ENCODE results near the gene NUP188.

NUP188 gene

GRCh38 chr9:129011761-129012181 is 64.3 kb downstream of the NUP188 start:
- Histone ChIP-seq H3K4me1 (ENCODE audit: control insufficient read depth, insufficient read depth, low read length) (no peaks in the 10 kb centered on the region), H3K36me3 (ENCODE audit: control insufficient read depth, insufficient read depth, low read length) (peaks cover 40% of the 10 kb centered on the region), H3K9ac (ENCODE audit: low read depth, low read length) (no peak overlapping the region), H3K4me3 (ENCODE audit: low read depth, low read length) (no peak overlapping the region), H3K9me3 (ENCODE audit: control insufficient read depth, insufficient read depth, low read length) (no peaks in the 10 kb centered on the region), H3K27me3 (ENCODE audit: control insufficient read depth, insufficient read depth, low read length) (no peaks in the 10 kb centered on the region)

- H3K4me3 ChIP-seq (ENCODE audit: low read depth, low read length), result no peak overlapping the region
Measured at GRCh38 chr9:129012343-129012742, 64.8 kb downstream of the NUP188 start.

GRCh38 chr9:129012893-129013448 is 65.5 kb downstream of the NUP188 start:
- Histone ChIP-seq H3K36me3 (ENCODE audit: control insufficient read depth, insufficient read depth, low read length) (peaks cover 33% of the 10 kb centered on the region), H3K4me1 (ENCODE audit: control insufficient read depth, insufficient read depth, low read length) (no peaks in the 10 kb centered on the region), H3K9ac (ENCODE audit: low read depth, low read length) (no peak overlapping the region), H3K9me3 (ENCODE audit: control insufficient read depth, insufficient read depth, low read length) (no peaks in the 10 kb centered on the region), H3K4me3 (ENCODE audit: low read depth, low read length) (no peak overlapping the region), H3K27me3 (ENCODE audit: control insufficient read depth, insufficient read depth, low read length) (no peaks in the 10 kb centered on the region)

More at GRCh38 chr9:129012343-129012742, 64.8 kb downstream of the NUP188 start:
- Histone ChIP-seq H3K4me1 (ENCODE audit: control insufficient read depth, insufficient read depth, low read length) (no peaks in the 10 kb centered on the region), H3K36me3 (ENCODE audit: control insufficient read depth, insufficient read depth, low read length) (peaks cover 39% of the 10 kb centered on the region), H3K9ac (ENCODE audit: low read depth, low read length) (no peak overlapping the region), H3K9me3 (ENCODE audit: control insufficient read depth, insufficient read depth, low read length) (no peaks in the 10 kb centered on the region), H3K27me3 (ENCODE audit: control insufficient read depth, insufficient read depth, low read length) (no peaks in the 10 kb centered on the region)

GRCh38 chr9:129013674-129014073 is 66.2 kb downstream of the NUP188 start:
- no peaks in the 10 kb centered on the region for H3K27me3 ChIP-seq (ENCODE audit: control insufficient read depth, insufficient read depth, low read length)
- H3K4me3 ChIP-seq (ENCODE audit: low read depth, low read length), result no peak overlapping the region
- no peaks in the 10 kb centered on the region for H3K9me3 ChIP-seq (ENCODE audit: control insufficient read depth, insufficient read depth, low read length)
- no peaks in the 10 kb centered on the region for H3K4me1 ChIP-seq (ENCODE audit: control insufficient read depth, insufficient read depth, low read length)
- no peak overlapping the region for H3K9ac ChIP-seq (ENCODE audit: low read depth, low read length)
- H3K36me3 ChIP-seq (ENCODE audit: control insufficient read depth, insufficient read depth, low read length), result peaks cover 31% of the 10 kb centered on the region

GRCh38 chr9:129014124-129014523 is 66.6 kb downstream of the NUP188 start:
- no peaks in the 10 kb centered on the region for H3K4me1 ChIP-seq (ENCODE audit: control insufficient read depth, insufficient read depth, low read length)
- H3K9ac ChIP-seq (ENCODE audit: low read depth, low read length), result no peak overlapping the region
- no peak overlapping the region for H3K4me3 ChIP-seq (ENCODE audit: low read depth, low read length)
- no peaks in the 10 kb centered on the region for H3K9me3 ChIP-seq (ENCODE audit: control insufficient read depth, insufficient read depth, low read length)
- no peaks in the 10 kb centered on the region for H3K27me3 ChIP-seq (ENCODE audit: control insufficient read depth, insufficient read depth, low read length)
- H3K36me3 ChIP-seq (ENCODE audit: control insufficient read depth, insufficient read depth, low read length), result peaks cover 31% of the 10 kb centered on the region

- Histone ChIP-seq H3K4me1 (ENCODE audit: control insufficient read depth, insufficient read depth, low read length) (no peaks in the 10 kb centered on the region), H3K4me3 (ENCODE audit: low read depth, low read length) (no peak overlapping the region), H3K9ac (ENCODE audit: low read depth, low read length) (no peak overlapping the region), H3K9me3 (ENCODE audit: control insufficient read depth, insufficient read depth, low read length) (no peaks in the 10 kb centered on the region), H3K27me3 (ENCODE audit: control insufficient read depth, insufficient read depth, low read length) (no peaks in the 10 kb centered on the region), H3K36me3 (ENCODE audit: control insufficient read depth, insufficient read depth, low read length) (peaks cover 31% of the 10 kb centered on the region)
Measured at GRCh38 chr9:129014608-129015007, 67.1 kb downstream of the NUP188 start.

GRCh38 chr9:129021091-129021490 is 73.6 kb downstream of the NUP188 start:
- H3K36me3 ChIP-seq (ENCODE audit: control insufficient read depth, insufficient read depth, low read length), result no peaks in the 10 kb centered on the region
- H3K27me3 ChIP-seq (ENCODE audit: control insufficient read depth, insufficient read depth, low read length), result no peaks in the 10 kb centered on the region
- H3K9ac ChIP-seq (ENCODE audit: low read depth, low read length), result no peak overlapping the region
- H3K9me3 ChIP-seq (ENCODE audit: control insufficient read depth, insufficient read depth, low read length), result no peaks in the 10 kb centered on the region
- H3K4me3 ChIP-seq (ENCODE audit: low read depth, low read length), result no peak overlapping the region
- H3K4me1 ChIP-seq (ENCODE audit: control insufficient read depth, insufficient read depth, low read length), result peaks cover 3% of the 10 kb centered on the region

- Histone ChIP-seq H3K9me3 (ENCODE audit: control insufficient read depth, insufficient read depth, low read length) (no peaks in the 10 kb centered on the region), H3K4me1 (ENCODE audit: control insufficient read depth, insufficient read depth, low read length) (peaks cover 5% of the 10 kb centered on the region), H3K36me3 (ENCODE audit: control insufficient read depth, insufficient read depth, low read length) (no peaks in the 10 kb centered on the region), H3K9ac (ENCODE audit: low read depth, low read length) (peak overlapping the region; percentile 37), H3K4me3 (ENCODE audit: low read depth, low read length) (no peak overlapping the region), H3K27me3 (ENCODE audit: control insufficient read depth, insufficient read depth, low read length) (no peaks in the 10 kb centered on the region)
Measured at GRCh38 chr9:129022037-129022436, 74.5 kb downstream of the NUP188 start.

- no peak overlapping the region for H3K4me3 ChIP-seq (ENCODE audit: low read depth, low read length)
- H3K4me1 ChIP-seq (ENCODE audit: control insufficient read depth, insufficient read depth, low read length), result peaks cover 8% of the 10 kb centered on the region
- H3K9ac ChIP-seq (ENCODE audit: low read depth, low read length), result no peak overlapping the region
- no peaks in the 10 kb centered on the region for H3K9me3 ChIP-seq (ENCODE audit: control insufficient read depth, insufficient read depth, low read length)
- H3K36me3 ChIP-seq (ENCODE audit: control insufficient read depth, insufficient read depth, low read length), result no peaks in the 10 kb centered on the region
- H3K27me3 ChIP-seq (ENCODE audit: control insufficient read depth, insufficient read depth, low read length), result no peaks in the 10 kb centered on the region
Measured at GRCh38 chr9:129023036-129023907, 75.8 kb downstream of the NUP188 start.

GRCh38 chr9:129023908-129024233 is 76.4 kb downstream of the NUP188 start:
- Histone ChIP-seq H3K4me1 (ENCODE audit: control insufficient read depth, insufficient read depth, low read length) (peaks cover 8% of the 10 kb centered on the region), H3K36me3 (ENCODE audit: control insufficient read depth, insufficient read depth, low read length) (no peaks in the 10 kb centered on the region), H3K27me3 (ENCODE audit: control insufficient read depth, insufficient read depth, low read length) (no peaks in the 10 kb centered on the region), H3K9ac (ENCODE audit: low read depth, low read length) (no peak overlapping the region), H3K4me3 (ENCODE audit: low read depth, low read length) (no peak overlapping the region), H3K9me3 (ENCODE audit: control insufficient read depth, insufficient read depth, low read length) (no peaks in the 10 kb centered on the region)

GRCh38 chr9:129026442-129027223 is 79.1 kb downstream of the NUP188 start:
- Histone ChIP-seq H3K27me3 (ENCODE audit: control insufficient read depth, insufficient read depth, low read length) (no peaks in the 10 kb centered on the region), H3K9ac (ENCODE audit: low read depth, low read length) (no peak overlapping the region), H3K4me1 (ENCODE audit: control insufficient read depth, insufficient read depth, low read length) (peaks cover 8% of the 10 kb centered on the region), H3K36me3 (ENCODE audit: control insufficient read depth, insufficient read depth, low read length) (no peaks in the 10 kb centered on the region), H3K4me3 (ENCODE audit: low read depth, low read length) (peak overlapping the region; percentile 84), H3K9me3 (ENCODE audit: control insufficient read depth, insufficient read depth, low read length) (no peaks in the 10 kb centered on the region)
